Neural cell (in vitro differentiated cells): ENCODE measurements around the gene SNX2.

Source experiments
- EP300 ChIP-seq: fragments of 450-650 bp; conservative IDR thresholded peaks from 2 replicates; pipeline ENCODE4 v1.6.1; 2014; ENCODE audit warnings: antibody characterized with exemption, mild to moderate bottlenecking, moderate library complexity; ENCODE audit not compliant: poor library complexity, severe bottlenecking
- EZH2 ChIP-seq: fragments of 200-600, 300-800 bp; shearing (Covaris generic), sonication (generic); IDR thresholded peaks from 2 replicates; pipeline ENCODE4 v1.6.1; 2014; ENCODE audit warnings: antibody characterized with exemption, low read length, borderline replicate concordance, mild to moderate bottlenecking; ENCODE audit not compliant: insufficient read depth, poor library complexity, severe bottlenecking
- POLR2AphosphoS5 ChIP-seq: IDR thresholded peaks from 2 replicates; pipeline ENCODE4 v1.6.1; 2012
- RAD21 ChIP-seq: fragments of 450-650 bp; conservative IDR thresholded peaks from 2 replicates; pipeline ENCODE4 v1.6.1; 2014; ENCODE audit warnings: antibody characterized with exemption, mild to moderate bottlenecking, moderate library complexity
- SMC3 ChIP-seq: fragments of 450-650 bp; conservative IDR thresholded peaks from 2 replicates; pipeline ENCODE4 v1.6.1; 2014; ENCODE audit warnings: antibody characterized with exemption, mild to moderate bottlenecking, moderate library complexity; ENCODE audit not compliant: poor library complexity
- TAF1 ChIP-seq: IDR thresholded peaks from 2 replicates; pipeline ENCODE4 v1.6.1; 2012; ENCODE audit warnings: low read depth
- TF ChIP-seq, protein P1 (sequence below): fragments of 450-650 bp; IDR thresholded peaks from 2 replicates; pipeline ENCODE4 v1.5.1; 2014; ENCODE audit warnings: antibody characterized with exemption, mild to moderate bottlenecking, moderate library complexity; ENCODE audit not compliant: poor library complexity, severe bottlenecking
- TF ChIP-seq, protein P2 (sequence below): IDR thresholded peaks from 2 replicates; pipeline ENCODE4 v1.6.1; 2012; ENCODE audit warnings: borderline replicate concordance

DNA sequence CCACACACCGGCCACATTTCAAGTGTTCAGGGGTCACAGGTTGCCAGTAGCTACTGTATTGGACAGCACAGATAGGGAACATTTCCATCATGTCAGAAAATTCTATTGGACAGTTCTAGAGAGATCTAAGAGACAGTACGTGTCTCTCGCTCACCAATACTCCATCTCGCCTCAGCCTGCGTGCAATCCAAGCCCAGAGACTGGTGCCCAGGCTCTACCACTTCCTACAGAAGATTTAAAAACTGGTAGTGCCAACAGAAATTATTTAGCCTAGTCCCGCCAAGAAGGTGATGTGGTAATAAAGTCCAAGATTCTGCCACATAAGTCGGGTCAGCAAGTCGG lies 390 bp upstream of the SNX2 start:
- TF ChIP-seq, protein P1, sequence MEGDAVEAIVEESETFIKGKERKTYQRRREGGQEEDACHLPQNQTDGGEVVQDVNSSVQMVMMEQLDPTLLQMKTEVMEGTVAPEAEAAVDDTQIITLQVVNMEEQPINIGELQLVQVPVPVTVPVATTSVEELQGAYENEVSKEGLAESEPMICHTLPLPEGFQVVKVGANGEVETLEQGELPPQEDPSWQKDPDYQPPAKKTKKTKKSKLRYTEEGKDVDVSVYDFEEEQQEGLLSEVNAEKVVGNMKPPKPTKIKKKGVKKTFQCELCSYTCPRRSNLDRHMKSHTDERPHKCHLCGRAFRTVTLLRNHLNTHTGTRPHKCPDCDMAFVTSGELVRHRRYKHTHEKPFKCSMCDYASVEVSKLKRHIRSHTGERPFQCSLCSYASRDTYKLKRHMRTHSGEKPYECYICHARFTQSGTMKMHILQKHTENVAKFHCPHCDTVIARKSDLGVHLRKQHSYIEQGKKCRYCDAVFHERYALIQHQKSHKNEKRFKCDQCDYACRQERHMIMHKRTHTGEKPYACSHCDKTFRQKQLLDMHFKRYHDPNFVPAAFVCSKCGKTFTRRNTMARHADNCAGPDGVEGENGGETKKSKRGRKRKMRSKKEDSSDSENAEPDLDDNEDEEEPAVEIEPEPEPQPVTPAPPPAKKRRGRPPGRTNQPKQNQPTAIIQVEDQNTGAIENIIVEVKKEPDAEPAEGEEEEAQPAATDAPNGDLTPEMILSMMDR: no peak
- no peak for TF ChIP-seq SMC3
- no peak for TF ChIP-seq EP300
- TF ChIP-seq EZH2: no peak
- no peak for TF ChIP-seq POLR2AphosphoS5
- no peak for TF ChIP-seq RAD21
- no peak for TF ChIP-seq TAF1
- TF ChIP-seq, protein P2, sequence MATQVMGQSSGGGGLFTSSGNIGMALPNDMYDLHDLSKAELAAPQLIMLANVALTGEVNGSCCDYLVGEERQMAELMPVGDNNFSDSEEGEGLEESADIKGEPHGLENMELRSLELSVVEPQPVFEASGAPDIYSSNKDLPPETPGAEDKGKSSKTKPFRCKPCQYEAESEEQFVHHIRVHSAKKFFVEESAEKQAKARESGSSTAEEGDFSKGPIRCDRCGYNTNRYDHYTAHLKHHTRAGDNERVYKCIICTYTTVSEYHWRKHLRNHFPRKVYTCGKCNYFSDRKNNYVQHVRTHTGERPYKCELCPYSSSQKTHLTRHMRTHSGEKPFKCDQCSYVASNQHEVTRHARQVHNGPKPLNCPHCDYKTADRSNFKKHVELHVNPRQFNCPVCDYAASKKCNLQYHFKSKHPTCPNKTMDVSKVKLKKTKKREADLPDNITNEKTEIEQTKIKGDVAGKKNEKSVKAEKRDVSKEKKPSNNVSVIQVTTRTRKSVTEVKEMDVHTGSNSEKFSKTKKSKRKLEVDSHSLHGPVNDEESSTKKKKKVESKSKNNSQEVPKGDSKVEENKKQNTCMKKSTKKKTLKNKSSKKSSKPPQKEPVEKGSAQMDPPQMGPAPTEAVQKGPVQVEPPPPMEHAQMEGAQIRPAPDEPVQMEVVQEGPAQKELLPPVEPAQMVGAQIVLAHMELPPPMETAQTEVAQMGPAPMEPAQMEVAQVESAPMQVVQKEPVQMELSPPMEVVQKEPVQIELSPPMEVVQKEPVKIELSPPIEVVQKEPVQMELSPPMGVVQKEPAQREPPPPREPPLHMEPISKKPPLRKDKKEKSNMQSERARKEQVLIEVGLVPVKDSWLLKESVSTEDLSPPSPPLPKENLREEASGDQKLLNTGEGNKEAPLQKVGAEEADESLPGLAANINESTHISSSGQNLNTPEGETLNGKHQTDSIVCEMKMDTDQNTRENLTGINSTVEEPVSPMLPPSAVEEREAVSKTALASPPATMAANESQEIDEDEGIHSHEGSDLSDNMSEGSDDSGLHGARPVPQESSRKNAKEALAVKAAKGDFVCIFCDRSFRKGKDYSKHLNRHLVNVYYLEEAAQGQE: no peak
